Measurements from ENCODE around the gene GALNS.

DNA sequence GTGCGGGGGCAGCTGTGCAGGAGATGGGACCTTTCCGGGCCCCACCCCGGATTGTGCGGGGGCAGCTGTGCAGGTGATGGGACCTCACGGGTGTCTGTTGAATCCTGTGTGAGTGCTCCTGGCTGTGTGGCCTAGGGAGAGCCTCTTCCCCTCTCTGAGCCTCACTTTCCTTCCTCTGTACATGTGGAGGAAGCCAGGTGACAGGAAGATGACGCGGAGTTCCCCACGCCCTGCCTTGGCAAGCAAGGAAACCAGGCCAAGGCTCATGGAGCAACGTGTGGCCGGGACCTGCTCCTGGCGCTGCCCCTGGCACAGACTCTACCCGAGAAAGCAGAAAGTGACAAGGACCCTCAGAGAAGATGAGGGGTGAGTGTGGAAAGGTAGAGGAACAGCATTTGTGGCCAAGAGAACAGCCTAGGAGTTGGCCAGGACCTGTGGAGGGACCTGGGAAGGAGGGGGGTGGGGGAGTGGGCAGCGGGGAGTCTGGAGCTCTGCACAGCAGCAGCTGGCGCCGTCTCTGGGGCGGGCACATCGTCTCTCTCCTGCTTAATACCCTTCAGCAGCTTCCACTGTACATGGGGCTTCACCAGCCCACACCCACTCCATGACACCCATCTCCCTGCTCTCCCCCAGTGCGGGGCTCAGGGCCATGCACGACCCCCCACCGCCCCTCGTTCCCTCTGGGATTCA lies 48.1 kb upstream of the GALNS start:
- TF ChIP-seq, protein P1, sequence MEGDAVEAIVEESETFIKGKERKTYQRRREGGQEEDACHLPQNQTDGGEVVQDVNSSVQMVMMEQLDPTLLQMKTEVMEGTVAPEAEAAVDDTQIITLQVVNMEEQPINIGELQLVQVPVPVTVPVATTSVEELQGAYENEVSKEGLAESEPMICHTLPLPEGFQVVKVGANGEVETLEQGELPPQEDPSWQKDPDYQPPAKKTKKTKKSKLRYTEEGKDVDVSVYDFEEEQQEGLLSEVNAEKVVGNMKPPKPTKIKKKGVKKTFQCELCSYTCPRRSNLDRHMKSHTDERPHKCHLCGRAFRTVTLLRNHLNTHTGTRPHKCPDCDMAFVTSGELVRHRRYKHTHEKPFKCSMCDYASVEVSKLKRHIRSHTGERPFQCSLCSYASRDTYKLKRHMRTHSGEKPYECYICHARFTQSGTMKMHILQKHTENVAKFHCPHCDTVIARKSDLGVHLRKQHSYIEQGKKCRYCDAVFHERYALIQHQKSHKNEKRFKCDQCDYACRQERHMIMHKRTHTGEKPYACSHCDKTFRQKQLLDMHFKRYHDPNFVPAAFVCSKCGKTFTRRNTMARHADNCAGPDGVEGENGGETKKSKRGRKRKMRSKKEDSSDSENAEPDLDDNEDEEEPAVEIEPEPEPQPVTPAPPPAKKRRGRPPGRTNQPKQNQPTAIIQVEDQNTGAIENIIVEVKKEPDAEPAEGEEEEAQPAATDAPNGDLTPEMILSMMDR (IDR thresholded peaks at IDR 0.05): no peak
- TF ChIP-seq POLR2A (IDR thresholded peaks at IDR 0.05): no peak
